K562 (cell line): ENCODE measurements around the gene ADK. TPM values are rescaled to one million over a fixed set of nuclear protein-coding genes. Genes with fewer than 3 reads are reported as not detected.

Experiments used
- ATAC-seq: fragments of 200-7000 bp; cut with Tn5 transposase; 3 replicates; pipeline ENCODE4 v1.9.1; 2020; ENCODE audit warnings: moderate library complexity
- BruUV-seq: library from RNA; stranded (reverse); fragments of 400-500 nt; replicated peaks from 2 replicates; lab custom pipeline; 2021; lab: Mats Ljungman, UMichigan
- CTCF ChIA-PET: fragments of 300-600 bp; formaldehyde crosslinking; extraction: SDS; loops from one replicate; lab custom pipeline; 2021; ENCODE audit warnings: low intra/inter-chr PET ratio; lab: Yijun Ruan, JAX
- POLR2A ChIA-PET: fragments of 300-600, 350-650 bp; sonication (Branson Sonifier 250); formaldehyde crosslinking; extraction: SDS; loops from one replicate; lab custom pipeline; 2021; ENCODE audit warnings: antibody characterized with exemption, inconsistent platforms; lab: Yijun Ruan, JAX
- DNase-seq, 4 experiments: peaks; one replicate each; pipeline versions ENCODE4 v3.0.0 to v3.0.0-alpha.2; 2011 to 2018; ENCODE audit warnings: low spot score in 3 of 4, mixed read lengths in 3 of 4; ENCODE audit errors: extremely low read depth in 1 of 4
- FAIRE-seq: peaks from 2 replicates; lab custom pipeline; 2011; peaks lifted over from hg19 to GRCh38; lab: Jason Lieb, UNC
- H2AFZ ChIP-seq: 2 replicates; pipeline ENCODE4 v1.6.0; 2011; ENCODE audit warnings: low read depth, low read length, control low read depth, inconsistent platforms
- H3K27ac ChIP-seq: fragments of 200-600 bp; 3 replicates; pipeline ENCODE4 v1.8.0; 2011; ENCODE audit warnings: low read depth, mild to moderate bottlenecking, control low read depth, inconsistent platforms, low read length, moderate library complexity, mixed read lengths; ENCODE audit errors: extremely low read depth
- H3K27me3 ChIP-seq, 2 experiments: fragments of 300-600 bp in 1 of 2; 2 replicates in 1 of 2; 3 replicates in 1 of 2; pipeline versions ENCODE4 v1.6.0 to v1.8.0; 2011; ENCODE audit warnings: inconsistent platforms in 2 of 2, low read length in 2 of 2, mild to moderate bottlenecking in 1 of 2, mixed read lengths in 1 of 2, moderate library complexity in 1 of 2; ENCODE audit not compliant: control insufficient read depth in 2 of 2, insufficient read depth in 2 of 2
- H3K36me3 ChIP-seq: fragments of 300-600 bp; 3 replicates; pipeline ENCODE4 v1.8.0; 2011; ENCODE audit warnings: mild to moderate bottlenecking, low read length, inconsistent platforms; ENCODE audit not compliant: control insufficient read depth, insufficient read depth
- H3K4me1 ChIP-seq, 2 experiments: fragments of 200-600 bp in 1 of 2; replicated peaks in 1 of 2; 2 replicates in 1 of 2; 3 replicates in 1 of 2; pipeline versions ENCODE4 v1.5.1 to v1.8.0; 2011; ENCODE audit warnings: inconsistent platforms in 2 of 2, low read length in 2 of 2, mild to moderate bottlenecking in 1 of 2, mixed read lengths in 1 of 2, moderate library complexity in 1 of 2; ENCODE audit not compliant: control insufficient read depth in 2 of 2, insufficient read depth in 2 of 2
- H3K4me2 ChIP-seq: 2 replicates; pipeline ENCODE4 v1.6.1; 2011; ENCODE audit warnings: low read length, control low read depth, inconsistent platforms, mixed read lengths; ENCODE audit not compliant: insufficient read depth
- H3K4me3 ChIP-seq: fragments of 200-600 bp; sonication (generic), shearing (Covaris generic); 2 replicates; pipeline ENCODE4 v1.5.1; 2016; ENCODE audit warnings: control low read depth, inconsistent platforms
- H3K79me2 ChIP-seq: fragments of 200-600 bp; 3 replicates; pipeline ENCODE4 v1.8.0; 2011; ENCODE audit warnings: low read length, inconsistent platforms; ENCODE audit not compliant: control insufficient read depth, insufficient read depth
- H3K9ac ChIP-seq, 2 experiments: 2 replicates each; pipeline versions ENCODE4 v1.6.0 to v1.6.1; 2011; ENCODE audit warnings: low read depth in 2 of 2, low read length in 2 of 2, control low read depth in 1 of 2, inconsistent platforms in 1 of 2, mild to moderate bottlenecking in 1 of 2, mixed read lengths in 1 of 2; ENCODE audit not compliant: insufficient read depth in 1 of 2
- H3K9me1 ChIP-seq: one replicate; pipeline ENCODE4 v1.6.0; 2011; ENCODE audit warnings: inconsistent platforms, mild to moderate bottlenecking, low read length, moderate library complexity; ENCODE audit not compliant: control insufficient read depth, insufficient read depth
- H3K9me3 ChIP-seq: replicated peaks from 2 replicates; pipeline ENCODE4 v1.5.1; 2011; ENCODE audit warnings: low read depth, low read length, inconsistent platforms; ENCODE audit not compliant: control insufficient read depth, insufficient read depth
- H4K20me1 ChIP-seq: replicated peaks from 2 replicates; pipeline ENCODE4 v1.6.1; 2011; ENCODE audit warnings: low read length, inconsistent platforms, mixed read lengths; ENCODE audit not compliant: control insufficient read depth, insufficient read depth
- CEBPB ChIP-seq: fragments of 450-650 bp; IDR thresholded peaks from 2 replicates; pipeline ENCODE4 v1.6.1; 2016; ENCODE audit warnings: missing genetic modification characterization, missing compliant biosample characterization
- E2F8 ChIP-seq: fragments of 450-650 bp; IDR thresholded peaks from 2 replicates; pipeline ENCODE4 v1.7.1; 2018; ENCODE audit warnings: mild to moderate bottlenecking, low read depth; ENCODE audit not compliant: partially characterized antibody
- ELK1 ChIP-seq: sonication (generic); formaldehyde crosslinking; IDR thresholded peaks from 2 replicates; pipeline ENCODE4 v1.8.1; 2022; ENCODE audit warnings: missing genetic modification reagents
- L3MBTL2 ChIP-seq: fragments of 450-650 bp; IDR thresholded peaks from 2 replicates; pipeline ENCODE4 v1.6.1; 2016; ENCODE audit warnings: mild to moderate bottlenecking, moderate library complexity
- PRDM10 ChIP-seq: fragments of 450-650 bp; IDR thresholded peaks from 2 replicates; pipeline ENCODE4 v1.6.1; 2018; ENCODE audit not compliant: partially characterized antibody
- RCOR1 ChIP-seq, 2 experiments: IDR thresholded peaks; 2 replicates each; pipeline ENCODE4 v1.6.1; 2012; ENCODE audit warnings: low read depth in 2 of 2, low read length in 2 of 2, borderline replicate concordance in 1 of 2, improper control_type of control experiment in 1 of 2
- TEAD1 ChIP-seq, 2 experiments: fragments of 450-650 bp in 1 of 2; sonication (generic) in 1 of 2; formaldehyde crosslinking; IDR thresholded peaks; 2 replicates each; pipeline versions ENCODE4 v1.4.0 to v1.8.0; 2020 to 2022; ENCODE audit warnings: mild to moderate bottlenecking in 2 of 2, missing genetic modification reagents in 1 of 2
- TEAD4 ChIP-seq, 2 experiments: sonication (generic) in 1 of 2; formaldehyde crosslinking in 1 of 2; IDR thresholded peaks; 2 replicates each; pipeline versions ENCODE4 v1.6.1 to v1.8.0; 2012 to 2022; ENCODE audit warnings: borderline replicate concordance in 1 of 2, inconsistent platforms in 1 of 2, low read length in 1 of 2, mild to moderate bottlenecking in 1 of 2, missing genetic modification reagents in 1 of 2
- XRCC5 ChIP-seq: fragments of 200-400 bp; formaldehyde crosslinking; IDR thresholded peaks from 2 replicates; pipeline ENCODE4 v1.6.1; 2017; ENCODE audit warnings: low read depth, mild to moderate bottlenecking, low read length
- WGBS: fragments of 100-300 bp; shearing (Covaris generic); methylation state at CpG from one replicate; pipeline ENCODE4 v1.1.6; 2016; ENCODE audit warnings: low coverage, mixed read lengths; ENCODE audit not compliant: insufficient coverage; ENCODE audit errors: missing lambda C conversion rate; 5-methylcytosine and 5-hydroxymethylcytosine counted together
- in situ Hi-C: fragments of 300-500 bp; cut with MboI; formaldehyde crosslinking; loops from 4 replicates; pipeline ENCODE4 v1.15.0; 2018; ENCODE audit warnings: inconsistent platforms, mixed read lengths
- intact Hi-C: fragments of 100-400 bp; cut with micrococcal nuclease; formaldehyde crosslinking; loops from 2 replicates; pipeline ENCODE4 v1.14.2; 2022
- polyA plus RNA-seq, 8 experiments: library from polyadenylated mRNA; depleted of rRNA in 4 of 8; stranded (reverse) in 5 of 8; unstranded in 3 of 8; fragments of >200 nt; fragmentation: Nextera tagmentation in 2 of 8; fragmentation: Illumina TruSeq in 1 of 8; extraction: Ambion mirVana in 2 of 8; extraction: Trizol in 1 of 8; gene quantifications; 2 replicates each; pipeline versions ENCODE4 v1.2.1 to v1.2.3, GENCODE V29; 2011 to 2014; ENCODE audit warnings: inconsistent platforms in 1 of 8, missing spikeins in 1 of 8
- total RNA-seq, 7 experiments: library from RNA; depleted of rRNA in 6 of 7; stranded (reverse); fragments of >200 nt in 6 of 7; fragmentation: Illumina TruSeq in 2 of 7; extraction: Trizol in 2 of 7; gene quantifications; 2 replicates each; pipeline versions ENCODE4 v1.2.1 to v1.2.3, GENCODE V29; 2011 to 2021; ENCODE audit warnings: low replicate concordance in 1 of 7
- TF ChIP-seq, protein P1 (sequence below): fragments of 250-450 bp; sonication (Bioruptor Pico); IDR thresholded peaks from 2 replicates; pipeline ENCODE4 v1.8.0; 2021; ENCODE audit warnings: borderline replicate concordance, mild to moderate bottlenecking, moderate library complexity; ENCODE audit not compliant: poor library complexity, severe bottlenecking

The ADK gene
- total and polyA plus RNA-seq, 9 of the 15 experiments (the other 6 are each of a cell fraction or from before 2014, with no cell fraction given) = 54.2 to 97.8 (median 73.6) TPM

- no peaks in the 10 kb centered on the region; the same call in 1 of the 2 replicates for H4K20me1 ChIP-seq
- H3K4me2 ChIP-seq = peak overlapping the region; percentile 98; the same call in 1 of the 2 replicates
- FAIRE-seq (no peak), DNase-seq (peak; percentile 44 to 58 (median 50)), ATAC-seq (peak; percentile 9; the same call in 2 of the 3 replicates)
- no TSS peak for BruUV-seq
- peak overlapping the region in 1 of 2 experiments; percentile 85; a peak in 1 of 4 replicates for H3K9ac ChIP-seq
- POLR2A ChIA-PET = interaction anchor here (0.6 to 1.4 kb wide), 4 partner anchors 16 to 200 kb away, joined by 3 to 8 read pairs (median 4); no protein-coding TSS in a partner anchor
- CTCF ChIA-PET = interaction anchor here (0.9 kb wide), 1 partner anchor 82 kb away, joined by 3 read pairs; no protein-coding TSS in a partner anchor
- peaks cover 6% of the 10 kb centered on the region for H3K9me1 ChIP-seq
- WGBS = 12% methylated on average over 4 of the region's 4 CpGs
- no peaks in the 10 kb centered on the region for H3K27me3 ChIP-seq
- peaks cover 10 to 30% of the 10 kb centered on the region in 2 experiments for H3K4me1 ChIP-seq
- 0 out of 2 replicates have a peak overlapping the region, but pooled peaks have one; percentile 93 for H3K4me3 ChIP-seq
- H3K79me2 ChIP-seq = peaks cover 87% of the 10 kb centered on the region
- H3K36me3 ChIP-seq = peaks cover 6% of the 10 kb centered on the region; the same call in 1 of the 3 replicates
- H3K27ac ChIP-seq = no peak overlapping the region
- H2AFZ ChIP-seq = no peak overlapping the region
- in situ Hi-C loops = no loop called here
- intact Hi-C loops = loop anchor here (5.0 kb wide), 1 partner anchor 79 kb away; no protein-coding TSS in a partner anchor
- no peaks in the 10 kb centered on the region for H3K9me3 ChIP-seq
- TF ChIP-seq, protein P1, sequence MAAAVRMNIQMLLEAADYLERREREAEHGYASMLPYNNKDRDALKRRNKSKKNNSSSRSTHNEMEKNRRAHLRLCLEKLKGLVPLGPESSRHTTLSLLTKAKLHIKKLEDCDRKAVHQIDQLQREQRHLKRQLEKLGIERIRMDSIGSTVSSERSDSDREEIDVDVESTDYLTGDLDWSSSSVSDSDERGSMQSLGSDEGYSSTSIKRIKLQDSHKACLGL = no peak
- TF ChIP-seq TEAD4 (IDR thresholded peaks at IDR 0.05; ENCODE audit: low read length) (peak; percentile 96), TEAD4 (CRISPR knock-in tag; IDR thresholded peaks at IDR 0.05; ENCODE audit: borderline replicate concordance) (peak; percentile 98), CEBPB (tag) (peak; percentile 45; the same call in 1 of the 2 replicates), TEAD1 (CRISPR knock-in tag; IDR thresholded peaks at IDR 0.05) (peak; percentile 98 to 100), E2F8 (no peak), L3MBTL2 (no peak), XRCC5 (0 out of 2 replicates have a peak, but pooled peaks have one; percentile 28), ELK1 (no peak), RCOR1 (IDR thresholded peaks at IDR 0.05; ENCODE audit: borderline replicate concordance in 1 of 2, low read depth in 2 of 2, low read length in 2 of 2) (peak in 1 of 2 experiments; percentile 45; a peak in 1 of 4 replicates), PRDM10 (peak; percentile 18)
Measured at GRCh38 chr10:74153123-74153522, 2.1 kb downstream of the ADK start.
